Esophagus squamous epithelium (tissue), 4 donors: Measurements from ENCODE around the gene TPO.

Experiments
- POLR2A ChIP-seq, 4 donors: fragments of 450-650 bp; IDR thresholded peaks; one replicate each; pipeline ENCODE4 v1.6.1; 2017; ENCODE audit warnings: antibody characterized with exemption in 4 of 4, mild to moderate bottlenecking in 4 of 4, moderate library complexity in 3 of 4
- TF ChIP-seq, protein P1 (sequence below), 6 experiments: fragments of 450-650 bp in 4 of 6; fragments of 200-600 bp in 2 of 6; sonication (generic) in 2 of 6; IDR thresholded peaks; one replicate each; pipeline ENCODE4 v1.5.1; 2016 to 2019; ENCODE audit warnings: antibody characterized with exemption in 6 of 6, mild to moderate bottlenecking in 4 of 6, moderate library complexity in 4 of 6

DNA sequence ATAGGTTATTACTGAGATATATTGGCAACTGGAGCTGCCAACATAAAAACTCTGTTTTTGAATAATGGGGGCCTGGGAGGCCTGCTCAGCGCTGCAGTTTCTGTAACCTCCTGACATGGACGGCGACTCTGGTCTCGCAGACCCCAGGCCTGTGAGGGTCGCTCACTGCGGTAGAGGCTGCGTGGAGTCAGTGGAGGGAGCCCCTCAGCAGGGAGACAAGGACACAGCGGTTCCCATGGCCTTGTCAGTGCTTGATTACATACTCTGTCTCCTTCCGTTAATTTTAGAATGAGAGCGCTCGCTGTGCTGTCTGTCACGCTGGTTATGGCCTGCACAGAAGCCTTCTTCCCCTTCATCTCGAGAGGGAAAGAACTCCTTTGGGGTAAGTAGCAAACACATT is 858 bp downstream of the TPO start:
- TF ChIP-seq, protein P1, sequence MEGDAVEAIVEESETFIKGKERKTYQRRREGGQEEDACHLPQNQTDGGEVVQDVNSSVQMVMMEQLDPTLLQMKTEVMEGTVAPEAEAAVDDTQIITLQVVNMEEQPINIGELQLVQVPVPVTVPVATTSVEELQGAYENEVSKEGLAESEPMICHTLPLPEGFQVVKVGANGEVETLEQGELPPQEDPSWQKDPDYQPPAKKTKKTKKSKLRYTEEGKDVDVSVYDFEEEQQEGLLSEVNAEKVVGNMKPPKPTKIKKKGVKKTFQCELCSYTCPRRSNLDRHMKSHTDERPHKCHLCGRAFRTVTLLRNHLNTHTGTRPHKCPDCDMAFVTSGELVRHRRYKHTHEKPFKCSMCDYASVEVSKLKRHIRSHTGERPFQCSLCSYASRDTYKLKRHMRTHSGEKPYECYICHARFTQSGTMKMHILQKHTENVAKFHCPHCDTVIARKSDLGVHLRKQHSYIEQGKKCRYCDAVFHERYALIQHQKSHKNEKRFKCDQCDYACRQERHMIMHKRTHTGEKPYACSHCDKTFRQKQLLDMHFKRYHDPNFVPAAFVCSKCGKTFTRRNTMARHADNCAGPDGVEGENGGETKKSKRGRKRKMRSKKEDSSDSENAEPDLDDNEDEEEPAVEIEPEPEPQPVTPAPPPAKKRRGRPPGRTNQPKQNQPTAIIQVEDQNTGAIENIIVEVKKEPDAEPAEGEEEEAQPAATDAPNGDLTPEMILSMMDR (IDR thresholded peaks at IDR 0.05): no peak
- no peak for TF ChIP-seq POLR2A (IDR thresholded peaks at IDR 0.05)
